MM.1S (cell line): ENCODE data around the gene PNLIPRP1.

Experiments used
- DNase-seq: peaks from one replicate; pipeline ENCODE4 v3.0.0-alpha.2; 2015
- H2AFZ ChIP-seq: fragments of 300-600 bp; sonication (generic); 2 replicates; pipeline ENCODE4 v1.6.0; 2016; ENCODE audit warnings: antibody characterized with exemption, low read length
- H3F3A ChIP-seq: fragments of 300-600 bp; sonication (generic); 2 replicates; pipeline ENCODE4 v1.6.1; 2016; ENCODE audit warnings: mild to moderate bottlenecking, antibody characterized with exemption, low read length, moderate library complexity, mixed read lengths; ENCODE audit not compliant: insufficient read depth
- H3K27ac ChIP-seq: fragments of 300-600 bp; sonication (generic); 2 replicates; pipeline ENCODE4 v1.5.1; 2016; ENCODE audit warnings: mild to moderate bottlenecking, low read length
- H3K27me3 ChIP-seq: fragments of 300-600 bp; sonication (generic); replicated peaks from 2 replicates; pipeline ENCODE4 v1.6.0; 2016; ENCODE audit warnings: low read length; ENCODE audit not compliant: insufficient read depth
- H3K36me3 ChIP-seq: fragments of 300-600 bp; sonication (generic); replicated peaks from 2 replicates; pipeline ENCODE4 v1.6.1; 2016; ENCODE audit warnings: mild to moderate bottlenecking, low read length, mixed read lengths; ENCODE audit not compliant: insufficient read depth
- H3K4me1 ChIP-seq: fragments of 300-600 bp; sonication (generic); 2 replicates; pipeline ENCODE4 v1.6.1; 2016; ENCODE audit warnings: low read length, mixed read lengths
- H3K4me2 ChIP-seq: fragments of 300-600 bp; sonication (generic); 2 replicates; pipeline ENCODE4 v1.6.0; 2016; ENCODE audit warnings: low read depth, low read length
- H3K4me3 ChIP-seq: fragments of 300-600 bp; sonication (generic); 2 replicates; pipeline ENCODE4 v1.5.1; 2016; ENCODE audit warnings: low read length, mixed read lengths
- H3K79me2 ChIP-seq: fragments of 300-600 bp; sonication (generic); 2 replicates; pipeline ENCODE4 v1.6.1; 2016; ENCODE audit warnings: mixed run types, low read length, mixed read lengths
- H3K9ac ChIP-seq: fragments of 300-600 bp; sonication (generic); 2 replicates; pipeline ENCODE4 v1.6.1; 2016; ENCODE audit warnings: low read length, mixed read lengths
- H3K9me2 ChIP-seq: fragments of 300-600 bp; sonication (generic); replicated peaks from 2 replicates; pipeline ENCODE4 v1.6.1; 2016; ENCODE audit warnings: mild to moderate bottlenecking, low read length, mixed read lengths; ENCODE audit not compliant: insufficient read depth
- H3K9me3 ChIP-seq: fragments of 300-600 bp; sonication (generic); replicated peaks from 2 replicates; pipeline ENCODE4 v1.6.1; 2016; ENCODE audit warnings: mild to moderate bottlenecking, low read length, mixed read lengths; ENCODE audit not compliant: insufficient read depth
- H4K20me1 ChIP-seq: fragments of 300-600 bp; sonication (generic); 2 replicates; pipeline ENCODE4 v1.6.1; 2016; ENCODE audit warnings: mild to moderate bottlenecking, low read length, moderate library complexity, mixed read lengths; ENCODE audit not compliant: insufficient read depth
- CTCF ChIP-seq: fragments of 300-600 bp; sonication (generic); IDR thresholded peaks from 2 replicates; pipeline ENCODE4 v1.5.1; 2016; ENCODE audit warnings: antibody characterized with exemption, low read length, mixed read lengths
- EZH2 ChIP-seq: fragments of 300-600 bp; sonication (generic); optimal IDR thresholded peaks from 2 replicates; pipeline ENCODE3; 2017; ENCODE audit warnings: low read depth, mild to moderate bottlenecking, antibody characterized with exemption, low read length, mixed read lengths
- EZH2phosphoT487 ChIP-seq: fragments of 300-600 bp; sonication (generic); IDR thresholded peaks from 2 replicates; pipeline ENCODE4 v1.6.1; 2018; ENCODE audit warnings: antibody characterized with exemption, low read length

Gene PNLIPRP1

GRCh38 chr10:116614796-116615195, 24.0 kb downstream of the PNLIPRP1 start:
- Histone ChIP-seq H3K27me3 (no peaks in the 10 kb centered on the region), H2AFZ (no peak overlapping the region), H3K9ac (no peak overlapping the region), H3K4me2 (no peak overlapping the region), H3K9me3 (no peaks in the 10 kb centered on the region), H3K27ac (no peak overlapping the region), H3K79me2 (no peaks in the 10 kb centered on the region), H3F3A (no peaks in the 10 kb centered on the region), H3K4me1 (no peaks in the 10 kb centered on the region), H3K9me2 (no peaks in the 10 kb centered on the region), H3K4me3 (no peak overlapping the region), H4K20me1 (no peaks in the 10 kb centered on the region), H3K36me3 (no peaks in the 10 kb centered on the region)
- no peak for DNase-seq
- no peak for TF ChIP-seq EZH2
- no peak for TF ChIP-seq EZH2phosphoT487
- TF ChIP-seq CTCF = no peak

GRCh38 chr10:116615199-116615776, 24.5 kb downstream of the PNLIPRP1 start:
- DNase-seq = no peak
- H3K9ac ChIP-seq = no peak overlapping the region
- TF ChIP-seq EZH2 (no peak), EZH2phosphoT487 (no peak), CTCF (no peak)
- H3K9me2 ChIP-seq = no peaks in the 10 kb centered on the region
- no peak overlapping the region for H3K27ac ChIP-seq
- no peaks in the 10 kb centered on the region for H3K27me3 ChIP-seq
- no peak overlapping the region for H3K4me3 ChIP-seq
- H3K79me2 ChIP-seq = no peaks in the 10 kb centered on the region
- H2AFZ ChIP-seq = no peak overlapping the region
- H4K20me1 ChIP-seq = no peaks in the 10 kb centered on the region
- H3K4me2 ChIP-seq = no peak overlapping the region
- H3K4me1 ChIP-seq = no peaks in the 10 kb centered on the region
- no peaks in the 10 kb centered on the region for H3K9me3 ChIP-seq
- no peaks in the 10 kb centered on the region for H3K36me3 ChIP-seq
- no peaks in the 10 kb centered on the region for H3F3A ChIP-seq

- H4K20me1 ChIP-seq = no peaks in the 10 kb centered on the region
- H3K27me3 ChIP-seq = no peaks in the 10 kb centered on the region
- H3K4me1 ChIP-seq = no peaks in the 10 kb centered on the region
- no peaks in the 10 kb centered on the region for H3K9me3 ChIP-seq
- H3K4me2 ChIP-seq = no peak within 1 kb of the TSS
- H3K27ac ChIP-seq = no peak within 1 kb of the TSS
- no peak for DNase-seq
- no peak within 1 kb of the TSS for H3K9ac ChIP-seq
- H3K36me3 ChIP-seq = no peaks in the 10 kb centered on the region
- no peak within 1 kb of the TSS for H2AFZ ChIP-seq
- H3K79me2 ChIP-seq = no peaks in the 10 kb centered on the region
- H3F3A ChIP-seq = no peaks in the 10 kb centered on the region
- no peaks in the 10 kb centered on the region for H3K9me2 ChIP-seq
- H3K4me3 ChIP-seq = no peak within 1 kb of the TSS
- TF ChIP-seq EZH2phosphoT487 = no peak
- TF ChIP-seq EZH2 = no peak
- TF ChIP-seq CTCF = no peak
These were observed 30.0 kb downstream of the PNLIPRP1 start, which contains the start of gene PNLIPRP2 for GRCh38 chr10:116620423-116621400. Gene PNLIPRP2 (plus strand): TSS chr10:116620953.
